22Rv1 (cell line): ENCODE data around the gene RBM19.

Experiments
- CTCF ChIP-seq: fragments of 450-650 bp; IDR thresholded peaks from 2 replicates; pipeline ENCODE4 v1.5.1; 2017; ENCODE audit warnings: mild to moderate bottlenecking
- ZFX ChIP-seq: fragments of 450-650 bp; IDR thresholded peaks from 2 replicates; pipeline ENCODE4 v1.6.1; 2017; ENCODE audit warnings: antibody characterized with exemption, borderline replicate concordance

GRCh38 chr12:113908584-113909100 lies 57.5 kb downstream of the RBM19 start:
- TF ChIP-seq CTCF (no peak), ZFX (no peak)
